Mucosa of stomach (tissue), 1 donor: ENCODE results near the gene CTH.

Source experiments
- H3K27me3 ChIP-seq: one replicate; pipeline ENCODE4 v1.7.0; 2013; ENCODE audit warnings: mild to moderate bottlenecking, low read length; ENCODE audit not compliant: control insufficient read depth, insufficient read depth
- H3K36me3 ChIP-seq: one replicate; pipeline ENCODE4 v1.7.0; 2013; ENCODE audit warnings: low read length; ENCODE audit not compliant: control insufficient read depth, insufficient read depth
- H3K4me1 ChIP-seq: one replicate; pipeline ENCODE4 v1.7.0; 2013; ENCODE audit warnings: mild to moderate bottlenecking, low read length; ENCODE audit not compliant: control insufficient read depth, insufficient read depth
- H3K4me3 ChIP-seq: one replicate; pipeline ENCODE4 v1.7.0; 2013; ENCODE audit warnings: low read length
- H3K9ac ChIP-seq: one replicate; pipeline ENCODE4 v1.7.0; 2013; ENCODE audit warnings: mild to moderate bottlenecking, low read length, moderate library complexity
- H3K9me3 ChIP-seq: one replicate; pipeline ENCODE4 v1.7.0; 2013; ENCODE audit warnings: mild to moderate bottlenecking, low read length, moderate library complexity; ENCODE audit not compliant: control insufficient read depth
- donor health status: Pancreatic carcinoma.

The CTH gene

DNA sequence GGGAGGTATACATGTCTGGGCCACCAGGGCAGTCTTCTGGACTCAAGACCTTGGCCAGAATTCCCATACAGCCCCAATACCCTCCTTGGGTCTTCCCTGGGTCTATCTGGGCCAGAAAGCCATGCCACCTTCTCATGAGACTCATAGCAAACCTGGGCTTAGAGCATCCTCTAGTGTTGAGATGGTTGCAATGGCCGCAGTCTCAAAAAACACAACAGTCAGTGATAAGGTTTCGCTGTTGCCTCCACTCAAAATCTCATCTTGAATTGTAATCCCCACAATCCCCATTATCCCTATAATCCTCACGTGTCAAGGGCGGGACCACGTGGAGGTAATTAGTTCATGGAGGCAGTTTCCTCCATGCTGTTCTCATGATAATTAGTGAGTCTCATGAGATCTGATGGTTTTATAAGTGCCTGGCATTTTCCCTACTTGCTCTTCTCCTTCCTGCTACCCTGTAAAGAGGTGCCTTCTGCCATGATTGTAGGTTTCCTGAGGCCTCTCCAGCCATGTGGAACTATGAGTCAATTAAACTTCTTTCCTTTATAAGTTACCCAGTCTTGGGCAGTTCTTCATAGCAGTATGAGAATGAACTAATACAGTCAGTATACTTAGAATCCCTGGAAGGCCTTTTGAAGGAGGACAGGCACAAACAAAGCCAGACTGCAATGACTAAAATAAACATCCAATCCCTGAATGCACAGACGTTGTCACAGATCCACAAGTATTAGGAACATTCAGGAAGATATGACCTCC is 77.0 kb downstream of the CTH start:
- H3K4me1 ChIP-seq: no peaks in the 10 kb centered on the region
- no peak overlapping the region for H3K9ac ChIP-seq
- no peaks in the 10 kb centered on the region for H3K9me3 ChIP-seq
- H3K4me3 ChIP-seq: no peak overlapping the region
- no peaks in the 10 kb centered on the region for H3K36me3 ChIP-seq
- no peaks in the 10 kb centered on the region for H3K27me3 ChIP-seq
